ENCODE results near the gene C2CD4D.

DNA sequence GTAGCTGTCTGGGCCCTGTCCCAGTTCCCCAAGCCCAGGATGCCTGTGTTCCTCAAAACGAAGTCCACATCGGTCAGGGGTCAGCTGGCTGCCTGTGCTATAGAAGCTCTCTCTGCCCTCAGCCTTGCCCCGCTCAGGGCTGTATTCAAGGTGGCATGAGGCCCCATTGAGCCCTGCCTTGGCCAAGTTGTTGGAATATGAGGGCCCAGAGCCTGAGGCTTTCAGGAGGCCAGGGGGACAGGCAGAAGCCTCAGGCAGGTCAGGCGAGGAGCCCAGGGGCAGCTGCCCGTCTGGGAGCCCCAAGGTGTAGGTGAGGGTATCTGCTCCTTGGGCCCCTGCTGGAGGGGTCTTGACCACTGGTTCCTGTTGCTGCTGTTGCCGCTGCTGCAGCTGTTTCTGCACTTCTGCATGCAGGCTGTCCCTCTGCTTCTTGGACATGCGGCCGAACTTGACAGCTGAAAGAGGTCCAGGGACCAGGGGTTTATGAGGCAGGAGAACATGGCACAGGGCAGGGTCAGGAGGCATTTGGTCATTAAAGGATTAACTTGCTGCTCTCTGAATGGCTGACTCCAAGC, 24.6 kb downstream of the C2CD4D start:
- TF ChIP-seq, protein P1, sequence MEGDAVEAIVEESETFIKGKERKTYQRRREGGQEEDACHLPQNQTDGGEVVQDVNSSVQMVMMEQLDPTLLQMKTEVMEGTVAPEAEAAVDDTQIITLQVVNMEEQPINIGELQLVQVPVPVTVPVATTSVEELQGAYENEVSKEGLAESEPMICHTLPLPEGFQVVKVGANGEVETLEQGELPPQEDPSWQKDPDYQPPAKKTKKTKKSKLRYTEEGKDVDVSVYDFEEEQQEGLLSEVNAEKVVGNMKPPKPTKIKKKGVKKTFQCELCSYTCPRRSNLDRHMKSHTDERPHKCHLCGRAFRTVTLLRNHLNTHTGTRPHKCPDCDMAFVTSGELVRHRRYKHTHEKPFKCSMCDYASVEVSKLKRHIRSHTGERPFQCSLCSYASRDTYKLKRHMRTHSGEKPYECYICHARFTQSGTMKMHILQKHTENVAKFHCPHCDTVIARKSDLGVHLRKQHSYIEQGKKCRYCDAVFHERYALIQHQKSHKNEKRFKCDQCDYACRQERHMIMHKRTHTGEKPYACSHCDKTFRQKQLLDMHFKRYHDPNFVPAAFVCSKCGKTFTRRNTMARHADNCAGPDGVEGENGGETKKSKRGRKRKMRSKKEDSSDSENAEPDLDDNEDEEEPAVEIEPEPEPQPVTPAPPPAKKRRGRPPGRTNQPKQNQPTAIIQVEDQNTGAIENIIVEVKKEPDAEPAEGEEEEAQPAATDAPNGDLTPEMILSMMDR (IDR thresholded peaks at IDR 0.05) = no peak
- TF ChIP-seq POLR2AphosphoS5 (IDR thresholded peaks at IDR 0.05; ENCODE audit: low read depth, low read length) = no peak
- no peak for TF ChIP-seq SIN3A (IDR thresholded peaks at IDR 0.05; ENCODE audit: borderline replicate concordance, insufficient read depth, low read depth, low read length)

Data from Panc1 (cell line).